Retina (tissue), 1 donor: Measurements from ENCODE around the gene CENPX.

ENCODE experiments used
- DNase-seq: peaks from one replicate; pipeline ENCODE4 v3.0.0-alpha.2; 2016

Gene CENPX

DNA sequence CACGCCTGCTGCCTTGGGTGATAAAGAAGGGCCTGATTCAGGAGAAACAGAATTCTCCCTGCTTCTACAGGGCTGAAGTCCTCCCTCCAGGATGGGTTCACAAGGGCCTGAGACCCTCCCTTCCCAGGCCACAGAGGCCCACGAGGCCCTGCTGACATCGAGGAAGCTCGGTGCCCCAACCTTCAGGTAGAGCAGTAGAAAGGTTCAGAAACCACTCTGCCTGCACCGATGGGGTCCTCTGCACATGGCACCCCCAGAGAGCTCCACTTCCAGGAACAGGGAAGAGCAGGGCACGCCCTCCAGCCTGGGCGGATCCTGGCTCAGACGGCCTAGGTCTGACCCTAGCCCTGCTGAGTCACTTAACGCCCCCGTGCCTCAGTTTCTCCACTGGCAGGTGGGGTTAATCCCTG lies 773 bp downstream of the CENPX start:
- DNase-seq, result no peak

- DNase-seq, result peak; percentile 63
These were observed 1.4 kb downstream of the CENPX start for GRCh38 chr17:82021107-82021899.

GRCh38 chr17:82020572-82021106 lies 2.0 kb downstream of the CENPX start:
- DNase-seq, result no peak

- peak; percentile 57 for DNase-seq
These were observed 2.7 kb downstream of the CENPX start for GRCh38 chr17:82019690-82020571.

DNA sequence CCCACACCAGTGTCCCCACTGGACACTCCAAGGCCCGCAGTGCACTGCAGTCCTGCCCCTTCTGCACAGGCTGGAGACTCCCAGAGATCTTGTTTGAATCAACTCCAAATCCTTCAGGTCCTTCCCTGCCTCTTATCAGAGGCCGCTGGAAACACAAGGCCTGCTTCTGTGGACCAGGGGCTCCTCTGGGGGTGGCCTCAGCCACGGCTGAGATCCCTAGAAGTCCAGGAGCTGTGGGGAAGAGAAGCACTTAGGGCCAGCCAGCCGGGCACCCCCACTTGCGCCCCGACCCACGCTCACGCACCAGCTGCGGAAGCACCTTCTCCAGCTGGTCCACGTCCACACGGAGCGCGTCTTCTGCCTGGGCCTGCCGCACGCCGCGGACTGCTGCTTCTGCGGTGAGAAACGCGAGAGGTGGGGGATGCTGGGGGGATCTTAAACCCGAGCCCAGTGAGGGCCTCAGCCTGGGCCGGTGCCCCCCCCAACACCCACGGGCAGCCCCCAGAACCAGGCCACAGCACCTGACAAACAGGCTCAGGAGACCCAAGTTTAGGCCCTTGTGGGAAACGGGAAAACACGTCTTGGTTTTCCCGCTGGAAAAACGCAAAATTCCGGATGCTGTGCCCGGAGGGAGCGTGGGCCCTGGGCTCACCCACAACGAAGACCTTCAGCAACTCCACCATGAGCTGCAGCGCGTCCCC lies 3.5 kb downstream of the CENPX start:
- DNase-seq, result no peak

- no peak for DNase-seq
These were observed 4.3 kb downstream of the CENPX start for GRCh38 chr17:82018152-82018988.

- DNase-seq, result no peak
These were observed 5.0 kb downstream of the CENPX start for GRCh38 chr17:82017612-82018151.

GRCh38 chr17:82016875-82017459 lies 5.7 kb downstream of the CENPX start:
- DNase-seq, result no peak

GRCh38 chr17:82016061-82016874 lies 6.4 kb downstream of the CENPX start:
- no peak for DNase-seq

DNA sequence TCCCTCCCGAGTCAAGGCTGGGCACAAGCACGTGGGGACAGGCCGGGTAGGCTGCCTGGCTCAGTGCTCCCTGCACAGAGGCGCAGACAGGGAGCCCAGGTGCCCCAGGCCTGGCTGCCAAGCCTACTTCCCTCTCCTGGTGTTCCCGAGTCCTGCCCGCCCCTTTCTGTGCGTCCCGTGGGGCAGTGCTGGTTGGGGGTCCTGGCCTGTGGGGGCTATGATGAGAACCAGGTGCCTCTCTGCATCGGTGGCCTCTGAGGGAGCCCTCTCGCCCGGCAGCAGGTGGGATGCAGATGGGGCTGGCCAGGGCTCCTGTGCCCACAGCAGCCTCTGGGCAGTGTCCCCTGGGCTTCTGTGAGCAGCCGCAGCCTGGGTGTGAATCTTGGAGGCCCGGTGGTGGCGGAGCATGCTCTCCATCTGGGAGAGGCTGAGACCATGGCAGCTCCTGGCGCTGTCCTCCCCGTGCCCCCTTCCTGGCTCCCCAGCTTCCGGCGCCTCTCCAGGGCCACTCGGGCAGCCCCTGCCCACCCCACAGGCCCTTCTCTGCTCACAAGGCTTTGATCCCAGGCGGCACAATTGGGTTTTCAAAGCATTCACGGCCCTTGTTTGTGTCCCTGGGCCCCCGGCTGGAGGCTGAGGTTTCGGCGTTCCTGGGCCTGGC lies 7.2 kb downstream of the CENPX start:
- DNase-seq, result peak; percentile 43

- DNase-seq, result no peak
These were observed 7.7 kb downstream of the CENPX start for GRCh38 chr17:82014971-82015310.

DNA sequence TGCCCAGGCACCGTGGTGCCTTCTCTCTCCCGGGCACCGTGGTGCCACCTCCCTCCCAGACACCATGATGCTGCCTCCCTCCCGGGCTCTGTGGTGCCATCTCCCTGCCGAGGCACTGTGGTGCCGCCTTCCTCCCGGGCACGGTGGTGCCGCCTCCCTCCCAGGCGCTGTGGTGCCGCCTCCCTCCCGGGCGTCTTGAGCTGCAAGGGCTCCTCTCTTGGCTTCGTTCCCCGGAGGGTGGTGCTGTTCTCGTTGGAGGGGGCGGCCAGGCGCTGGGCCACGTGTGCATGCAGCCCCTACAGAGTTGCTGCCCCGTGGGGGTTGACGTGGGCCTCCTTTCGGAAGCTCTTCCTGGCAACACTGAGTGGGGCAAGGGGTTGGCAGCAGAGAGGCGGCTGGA lies 8.2 kb downstream of the CENPX start:
- DNase-seq, result no peak

GRCh38 chr17:82013772-82014321 lies 8.8 kb downstream of the CENPX start:
- DNase-seq, result no peak

GRCh38 chr17:82013341-82013740 lies 9.3 kb downstream of the CENPX start:
- no peak for DNase-seq

- DNase-seq, result peak; percentile 63
These were observed 9.9 kb downstream of the CENPX start for GRCh38 chr17:82012640-82013295.

- DNase-seq, result no peak
These were observed 10.4 kb downstream of the CENPX start for GRCh38 chr17:82012261-82012639.

DNA sequence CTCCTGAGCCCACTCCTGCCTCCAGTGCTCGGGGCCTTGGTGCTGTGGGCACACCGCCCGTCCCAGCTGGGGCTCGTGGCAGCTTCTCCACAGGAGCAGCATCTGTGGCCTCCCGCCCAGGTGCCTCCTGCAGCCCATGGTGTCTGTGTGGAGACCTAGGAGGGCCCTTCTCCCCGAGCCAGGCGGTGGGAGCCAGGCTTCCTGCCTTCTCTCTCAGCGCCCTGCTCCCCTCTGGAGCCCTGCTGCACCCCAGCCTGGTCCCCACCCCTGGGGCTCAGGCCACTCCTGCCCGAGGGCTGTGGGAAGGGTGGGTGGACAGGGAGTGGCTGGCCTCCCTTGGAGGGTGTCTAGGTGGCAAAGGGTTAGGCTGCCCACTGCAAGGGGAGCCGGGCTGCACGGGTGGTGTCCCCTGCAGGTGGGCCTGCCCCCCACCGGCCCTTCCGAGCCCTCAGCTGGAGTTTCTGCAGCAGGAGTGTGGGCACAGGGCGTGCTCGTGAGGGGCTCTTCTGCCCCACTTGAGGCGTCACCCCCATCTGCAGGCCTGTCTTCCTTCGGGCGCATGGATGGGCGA lies 11.0 kb downstream of the CENPX start:
- no peak for DNase-seq

GRCh38 chr17:82010575-82011525 lies 11.8 kb downstream of the CENPX start:
- DNase-seq, result no peak
